Astrocyte of the cerebellum (primary cell): Measurements from ENCODE around the gene STING1.
"Not testable (repeated sequence)": the region's sequence is repeated elsewhere in the genome, so short reads cannot be mapped to it uniquely, and the experiment has no call there.

ENCODE experiments used
- DNase-seq: peaks from one replicate; pipeline ENCODE4 v3.0.0-alpha.2; 2011; ENCODE audit warnings: low read depth
- H3K4me3 ChIP-seq: 2 replicates; pipeline ENCODE4 v1.5.1; 2011; ENCODE audit warnings: mild to moderate bottlenecking, low read depth, low read length, moderate library complexity
- in situ Hi-C: cut with HindIII; loops from 2 replicates; pipeline ENCODE4 v1.10.0; 2017; ENCODE audit warnings: low sequenced_read_pairs
- TF ChIP-seq, protein P1 (sequence below): IDR thresholded peaks from 2 replicates; pipeline ENCODE4 v1.5.1; 2012; ENCODE audit warnings: low read length, low read depth, moderate library complexity, mild to moderate bottlenecking; ENCODE audit errors: missing control alignments

Gene STING1

GRCh38 chr5:139524446-139524845 lies 41.9 kb upstream of the STING1 start:
- DNase-seq, result no peak
- in situ Hi-C loops, result loop anchor here (10.0 kb wide), 1 partner anchor 110 kb away; no protein-coding TSS in a partner anchor
- H3K4me3 ChIP-seq, result no peak overlapping the region
- TF ChIP-seq, protein P1, sequence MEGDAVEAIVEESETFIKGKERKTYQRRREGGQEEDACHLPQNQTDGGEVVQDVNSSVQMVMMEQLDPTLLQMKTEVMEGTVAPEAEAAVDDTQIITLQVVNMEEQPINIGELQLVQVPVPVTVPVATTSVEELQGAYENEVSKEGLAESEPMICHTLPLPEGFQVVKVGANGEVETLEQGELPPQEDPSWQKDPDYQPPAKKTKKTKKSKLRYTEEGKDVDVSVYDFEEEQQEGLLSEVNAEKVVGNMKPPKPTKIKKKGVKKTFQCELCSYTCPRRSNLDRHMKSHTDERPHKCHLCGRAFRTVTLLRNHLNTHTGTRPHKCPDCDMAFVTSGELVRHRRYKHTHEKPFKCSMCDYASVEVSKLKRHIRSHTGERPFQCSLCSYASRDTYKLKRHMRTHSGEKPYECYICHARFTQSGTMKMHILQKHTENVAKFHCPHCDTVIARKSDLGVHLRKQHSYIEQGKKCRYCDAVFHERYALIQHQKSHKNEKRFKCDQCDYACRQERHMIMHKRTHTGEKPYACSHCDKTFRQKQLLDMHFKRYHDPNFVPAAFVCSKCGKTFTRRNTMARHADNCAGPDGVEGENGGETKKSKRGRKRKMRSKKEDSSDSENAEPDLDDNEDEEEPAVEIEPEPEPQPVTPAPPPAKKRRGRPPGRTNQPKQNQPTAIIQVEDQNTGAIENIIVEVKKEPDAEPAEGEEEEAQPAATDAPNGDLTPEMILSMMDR, result no peak

DNA sequence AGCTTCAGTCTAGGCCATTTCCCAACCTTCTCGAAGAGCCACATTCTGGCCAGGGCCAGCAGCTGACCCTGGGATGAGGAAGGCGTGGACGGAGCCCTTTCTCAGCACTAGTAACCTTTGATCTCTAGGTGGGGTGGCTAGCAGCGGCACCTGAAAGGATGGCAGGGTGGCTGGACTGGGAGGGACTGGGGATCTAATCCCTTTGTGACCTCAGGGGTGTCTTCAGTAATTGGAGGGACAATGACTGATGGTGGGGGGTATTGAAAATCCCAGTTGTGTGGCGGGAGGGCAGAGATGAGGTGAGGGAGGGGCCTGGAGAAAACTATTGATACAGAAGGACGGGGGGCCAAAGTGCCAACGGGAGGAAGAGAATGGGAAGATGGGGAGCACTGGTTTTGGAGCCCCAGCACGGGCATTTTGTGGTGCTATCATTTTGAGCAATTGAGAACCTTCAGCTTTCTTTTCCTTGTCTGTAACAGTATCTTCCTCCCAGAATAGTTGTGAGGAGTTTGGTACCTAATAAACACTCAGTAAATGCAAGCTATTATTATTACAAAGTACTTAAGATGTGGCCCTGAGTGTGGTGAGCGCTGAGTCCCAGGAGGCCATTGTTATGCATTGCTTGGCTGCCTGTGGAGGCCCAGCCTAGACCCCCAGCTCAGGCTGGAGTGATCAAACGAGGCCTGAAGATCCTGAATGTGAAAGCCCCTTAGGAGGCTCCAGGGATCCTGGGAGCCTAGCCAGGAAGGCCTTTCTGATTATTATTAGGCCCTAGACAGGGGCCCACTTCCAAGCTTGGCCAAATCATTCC lies 41.3 kb upstream of the STING1 start:
- in situ Hi-C loops, result loop anchor here (10.0 kb wide), 1 partner anchor 109 kb away; no protein-coding TSS in a partner anchor
- no peak overlapping the region for H3K4me3 ChIP-seq
- DNase-seq, result no peak
- TF ChIP-seq, protein P1, result no peak

- peak overlapping the region; percentile 37 for H3K4me3 ChIP-seq
- DNase-seq, result peak; percentile 62
- in situ Hi-C loops, result no loop called here
- TF ChIP-seq, protein P1, result peak; percentile 88
Observed at GRCh38 chr5:139517683-139518564, 35.4 kb upstream of the STING1 start.

- TF ChIP-seq, protein P1, result no peak
- in situ Hi-C loops, result no loop called here
- no peak overlapping the region for H3K4me3 ChIP-seq
- no peak for DNase-seq
Observed at GRCh38 chr5:139514486-139514856, 31.9 kb upstream of the STING1 start.

- DNase-seq, result no peak
- TF ChIP-seq, protein P1, result no peak
- no peak overlapping the region for H3K4me3 ChIP-seq
- in situ Hi-C loops, result no loop called here
Observed at GRCh38 chr5:139513852-139514485, 31.4 kb upstream of the STING1 start.

DNA sequence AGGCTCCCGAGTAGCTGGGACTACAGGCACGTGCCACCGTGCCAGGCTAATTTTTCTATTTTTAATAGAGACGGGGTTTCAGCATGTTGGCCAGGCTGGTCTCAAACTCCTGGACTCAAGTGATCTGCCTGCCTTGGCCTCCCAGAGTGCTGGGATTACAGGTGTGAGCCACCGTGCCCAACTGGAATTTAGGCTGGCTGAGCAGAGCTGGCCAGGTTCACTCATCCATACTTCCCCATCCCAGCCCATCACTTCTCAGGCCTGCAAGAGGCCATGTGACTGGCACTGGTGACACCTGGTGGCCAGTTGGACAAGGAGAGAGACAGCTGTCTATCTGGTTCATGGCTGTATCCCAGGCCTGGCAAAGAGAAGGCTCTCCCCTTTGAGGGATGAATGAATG lies 30.9 kb upstream of the STING1 start:
- TF ChIP-seq, protein P1, result peak; percentile 57

More for the DNA sequence above, 30.9 kb upstream of the STING1 start:
- H3K4me3 ChIP-seq, in situ Hi-C loops: not testable (repeated sequence)
- DNase-seq, result peak; percentile 47
